Peyer's patch (tissue), 4 donors: ENCODE measurements around the gene GPX3. TPM values are rescaled to one million over a fixed set of nuclear protein-coding genes. Genes with fewer than 3 reads are reported as not detected.

Source experiments
- DNase-seq, 3 donors: peaks; one replicate each; pipeline ENCODE4 v3.0.0-alpha.2; 2017 to 2019
- H3K27ac ChIP-seq, 4 donors: fragments of 200-600 bp; sonication (generic); one replicate each; pipeline ENCODE4 v1.5.1; 2016 to 2019
- H3K27me3 ChIP-seq, 2 donors: fragments of 200-600 bp; sonication (generic); one replicate each; pipeline ENCODE4 v1.5.1; 2019
- H3K36me3 ChIP-seq, 3 donors: fragments of 200-600 bp; sonication (generic); one replicate each; pipeline ENCODE4 v1.5.1; 2016 to 2019
- H3K4me1 ChIP-seq, 4 donors: fragments of 200-600 bp; sonication (generic); one replicate each; pipeline ENCODE4 v1.5.1; 2016 to 2019
- H3K4me3 ChIP-seq, 4 donors: fragments of 200-600 bp; sonication (generic); 1 replicate in 3 of 4; 2 replicates in 1 of 4; pipeline ENCODE4 v1.5.1; 2016 to 2019; ENCODE audit warnings: mild to moderate bottlenecking in 1 of 4
- H3K9me3 ChIP-seq, 4 donors: fragments of 200-600 bp; sonication (generic); one replicate each; pipeline ENCODE4 v1.5.1; 2016 to 2019; ENCODE audit warnings: mild to moderate bottlenecking in 1 of 4
- POLR2A ChIP-seq, 2 donors: fragments of 450-650 bp; IDR thresholded peaks; one replicate each; pipeline ENCODE4 v1.5.1; 2017; ENCODE audit warnings: antibody characterized with exemption in 2 of 2, mild to moderate bottlenecking in 2 of 2, moderate library complexity in 2 of 2
- total RNA-seq, 4 donors: library from RNA; depleted of rRNA; stranded (reverse); fragments of >200 nt; gene quantifications; one replicate each; pipeline ENCODE4 v1.1.0, GENCODE V29; 2016
- TF ChIP-seq, protein P1 (sequence below), 6 experiments: fragments of 450-650 bp in 4 of 6; fragments of 200-600 bp in 2 of 6; sonication (generic) in 1 of 6; IDR thresholded peaks; one replicate each; pipeline ENCODE4 v1.5.1; 2017 to 2019; ENCODE audit warnings: antibody characterized with exemption in 6 of 6, mild to moderate bottlenecking in 3 of 6, moderate library complexity in 1 of 6

GPX3 gene
- total RNA-seq, 4 donors from 2014 or later, result 143 to 690 (median 479) TPM

- Histone ChIP-seq H3K4me3 (no peak overlapping the region), H3K9me3 (no peaks in the 10 kb centered on the region), H3K27me3 (no peaks in the 10 kb centered on the region), H3K36me3 (peaks cover 0 to 98% (median 10%) of the 10 kb centered on the region in 3 donors), H3K27ac (no peak overlapping the region), H3K4me1 (peaks cover 0 to 10% (median 4%) of the 10 kb centered on the region in 4 donors)
- TF ChIP-seq, protein P1, sequence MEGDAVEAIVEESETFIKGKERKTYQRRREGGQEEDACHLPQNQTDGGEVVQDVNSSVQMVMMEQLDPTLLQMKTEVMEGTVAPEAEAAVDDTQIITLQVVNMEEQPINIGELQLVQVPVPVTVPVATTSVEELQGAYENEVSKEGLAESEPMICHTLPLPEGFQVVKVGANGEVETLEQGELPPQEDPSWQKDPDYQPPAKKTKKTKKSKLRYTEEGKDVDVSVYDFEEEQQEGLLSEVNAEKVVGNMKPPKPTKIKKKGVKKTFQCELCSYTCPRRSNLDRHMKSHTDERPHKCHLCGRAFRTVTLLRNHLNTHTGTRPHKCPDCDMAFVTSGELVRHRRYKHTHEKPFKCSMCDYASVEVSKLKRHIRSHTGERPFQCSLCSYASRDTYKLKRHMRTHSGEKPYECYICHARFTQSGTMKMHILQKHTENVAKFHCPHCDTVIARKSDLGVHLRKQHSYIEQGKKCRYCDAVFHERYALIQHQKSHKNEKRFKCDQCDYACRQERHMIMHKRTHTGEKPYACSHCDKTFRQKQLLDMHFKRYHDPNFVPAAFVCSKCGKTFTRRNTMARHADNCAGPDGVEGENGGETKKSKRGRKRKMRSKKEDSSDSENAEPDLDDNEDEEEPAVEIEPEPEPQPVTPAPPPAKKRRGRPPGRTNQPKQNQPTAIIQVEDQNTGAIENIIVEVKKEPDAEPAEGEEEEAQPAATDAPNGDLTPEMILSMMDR (IDR thresholded peaks at IDR 0.05), result peak in 4 of 6 experiments; percentile 13 to 41 (median 32)
- TF ChIP-seq POLR2A (IDR thresholded peaks at IDR 0.05), result no peak
- DNase-seq, result peak in 1 of 3 donors; percentile 45
Measured at GRCh38 chr5:151048526-151048925, 28.1 kb downstream of the GPX3 start.

DNA sequence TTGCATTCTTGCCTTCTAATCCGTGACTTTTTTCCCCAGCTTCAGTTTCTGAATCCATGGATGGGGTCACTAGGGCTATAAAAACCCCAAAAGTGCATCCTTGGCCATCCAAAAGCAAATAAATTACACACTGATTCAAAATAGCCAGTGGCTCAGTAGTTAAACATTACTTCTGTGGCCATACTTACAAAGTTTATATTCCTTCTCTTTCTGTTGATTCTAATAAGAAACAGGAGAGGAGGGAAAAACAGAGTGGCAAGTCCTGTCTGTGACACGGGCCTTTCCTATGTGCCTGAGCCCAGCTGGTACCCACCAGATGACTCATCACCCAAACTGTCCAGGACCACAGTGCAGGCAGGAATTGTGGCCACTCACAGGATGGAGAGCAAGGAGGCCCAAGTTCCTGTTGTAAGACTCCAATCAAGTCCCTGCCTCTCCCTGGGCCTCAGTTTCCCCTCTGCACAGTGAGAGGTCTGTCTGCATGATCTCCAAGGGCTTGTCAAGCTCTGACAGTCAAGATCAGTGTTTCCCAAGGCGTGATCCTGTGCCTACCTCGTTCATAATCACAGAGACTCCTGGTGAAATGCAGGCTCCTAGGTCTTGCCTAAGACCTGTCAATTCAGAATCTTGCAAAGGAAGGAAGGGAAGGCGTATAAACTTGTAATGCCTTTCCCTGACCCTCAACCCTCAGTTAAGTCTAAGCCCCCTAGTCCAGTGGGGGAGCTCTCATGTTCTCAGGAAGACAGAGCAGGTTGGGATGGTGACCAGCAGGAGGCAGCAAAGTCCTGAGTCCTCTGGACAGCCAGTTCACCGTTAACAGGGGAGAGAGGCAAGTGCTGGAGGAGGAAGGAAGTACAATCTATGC, 30.9 kb downstream of the GPX3 start:
- Histone ChIP-seq H3K27ac (peak overlapping the region in 2 of 4 donors; percentile 52 to 57), H3K36me3 (peaks cover 0 to 97% (median 6%) of the 10 kb centered on the region in 3 donors), H3K4me3 (no peak overlapping the region), H3K4me1 (peaks cover 0 to 34% (median 6%) of the 10 kb centered on the region in 4 donors), H3K9me3 (no peaks in the 10 kb centered on the region), H3K27me3 (no peaks in the 10 kb centered on the region)
- TF ChIP-seq, protein P1 (IDR thresholded peaks at IDR 0.05), result peak; percentile 66 to 93 (median 90)
- TF ChIP-seq POLR2A (IDR thresholded peaks at IDR 0.05), result peak in 1 of 2 donors; percentile 10
- peak; percentile 82 to 94 (median 83) for DNase-seq

DNA sequence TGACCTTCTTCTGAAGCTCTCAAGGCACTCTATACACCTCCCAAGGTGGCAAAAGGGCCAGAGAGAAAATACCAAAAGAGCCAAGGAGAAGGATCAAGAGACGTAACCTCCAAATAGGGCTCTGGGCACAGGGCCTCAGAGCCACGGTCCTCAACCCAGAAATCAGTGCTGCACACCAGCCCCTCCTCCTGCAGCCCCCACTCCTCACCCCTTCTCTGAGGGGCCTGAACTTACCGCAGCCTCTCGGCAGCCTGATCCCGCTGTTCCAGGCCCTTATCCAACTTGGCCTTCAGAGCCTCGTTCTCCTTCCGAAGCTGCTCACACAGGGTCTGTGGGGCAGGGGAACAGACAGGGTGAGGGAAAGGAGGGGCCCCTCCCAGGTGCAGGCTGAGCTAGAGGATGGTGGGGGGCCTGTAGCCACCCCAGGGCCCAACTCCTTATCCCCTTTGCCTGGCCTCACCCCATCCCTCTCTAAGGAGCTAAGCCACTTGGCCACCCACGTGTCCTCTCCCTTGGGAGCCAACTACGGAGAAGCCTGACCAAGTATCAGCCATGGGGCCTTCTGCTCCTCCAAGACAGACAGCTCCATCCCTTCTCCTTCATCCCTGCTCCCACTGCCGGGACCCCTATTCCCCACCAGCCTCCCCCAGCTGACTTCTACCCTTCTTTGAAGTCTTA, 31.7 kb downstream of the GPX3 start:
- Histone ChIP-seq H3K9me3 (no peaks in the 10 kb centered on the region), H3K4me3 (no peak overlapping the region), H3K4me1 (peaks cover 0 to 39% (median 6%) of the 10 kb centered on the region in 4 donors), H3K27me3 (no peaks in the 10 kb centered on the region), H3K36me3 (peaks cover 0 to 97% (median 6%) of the 10 kb centered on the region in 3 donors), H3K27ac (peak overlapping the region; percentile 18 to 57 (median 44))
- peak in 1 of 3 donors; percentile 50 for DNase-seq
- TF ChIP-seq, protein P1 (IDR thresholded peaks at IDR 0.05), result no peak
- no peak for TF ChIP-seq POLR2A (IDR thresholded peaks at IDR 0.05)

GRCh38 chr5:151052836-151053235, 32.4 kb downstream of the GPX3 start:
- DNase-seq, result no peak
- Histone ChIP-seq H3K9me3 (no peaks in the 10 kb centered on the region), H3K27ac (peak overlapping the region in 3 of 4 donors; percentile 36 to 88 (median 52)), H3K36me3 (peaks cover 0 to 97% (median 6%) of the 10 kb centered on the region in 3 donors), H3K4me1 (peaks cover 0 to 39% (median 6%) of the 10 kb centered on the region in 4 donors), H3K4me3 (no peak overlapping the region), H3K27me3 (no peaks in the 10 kb centered on the region)
- TF ChIP-seq, protein P1 (IDR thresholded peaks at IDR 0.05), result no peak

DNA sequence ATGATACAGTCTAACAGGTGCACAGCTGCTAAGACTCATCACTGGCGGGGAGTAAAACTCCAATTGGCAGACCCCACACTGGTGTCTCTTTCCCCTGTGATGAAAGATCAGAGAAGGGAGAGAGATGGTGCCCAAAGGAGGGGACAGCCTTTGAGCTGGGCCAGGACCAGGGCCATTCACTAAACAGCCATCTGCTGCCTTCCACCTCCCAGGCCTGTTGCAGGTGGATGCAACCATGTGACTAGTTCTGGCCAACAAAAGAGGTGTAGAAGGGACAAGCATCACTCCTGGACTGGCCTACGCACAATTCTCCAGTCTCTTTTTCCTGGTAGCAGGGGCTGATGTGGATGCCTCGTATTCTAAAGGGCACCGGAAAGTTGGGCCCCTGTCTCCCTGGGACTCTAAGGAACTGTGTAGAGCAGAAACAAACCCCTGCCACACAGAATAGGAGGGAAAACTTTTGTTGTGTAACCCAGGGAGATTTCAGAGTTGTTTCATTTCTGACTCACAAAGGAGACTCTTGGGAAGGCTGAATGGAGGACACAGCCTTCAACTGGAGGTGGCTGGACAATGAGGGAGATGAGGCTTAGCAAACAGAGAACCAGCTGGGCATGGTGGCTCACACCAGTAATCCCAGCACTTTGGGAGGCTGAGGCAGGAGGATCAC, 33.5 kb downstream of the GPX3 start:
- Histone ChIP-seq H3K9me3 (no peaks in the 10 kb centered on the region), H3K27ac (peak overlapping the region in 3 of 4 donors; percentile 65 to 88 (median 82)), H3K4me1 (peaks cover 0 to 39% (median 8%) of the 10 kb centered on the region in 4 donors), H3K4me3 (no peak overlapping the region), H3K27me3 (no peaks in the 10 kb centered on the region), H3K36me3 (peaks cover 0 to 97% (median 6%) of the 10 kb centered on the region in 3 donors)
- no peak for TF ChIP-seq POLR2A (IDR thresholded peaks at IDR 0.05)
- TF ChIP-seq, protein P1 (IDR thresholded peaks at IDR 0.05), result no peak
- DNase-seq, result peak in 1 of 3 donors; percentile 40
